HEK293 (cell line): ENCODE measurements around the gene CCNDBP1.

ENCODE experiments used
- CTCF ChIA-PET: fragments of 350-600 bp; formaldehyde crosslinking; extraction: SDS; loops from one replicate; lab custom pipeline; 2021; ENCODE audit warnings: antibody characterized with exemption; lab: Yijun Ruan, JAX
- POLR2A ChIA-PET: fragments of 300-600 bp; formaldehyde crosslinking; extraction: SDS; loops from one replicate; lab custom pipeline; 2020; ENCODE audit warnings: antibody characterized with exemption, inconsistent platforms; lab: Yijun Ruan, JAX
- H3K27ac ChIP-seq: fragments of 200-500 bp; sonication (Bioruptor generic); 2 replicates; pipeline ENCODE4 v1.5.1; 2014; ENCODE audit warnings: low read depth, low read length, control low read depth, inconsistent platforms; ENCODE audit errors: extremely low read depth
- H3K36me3 ChIP-seq, 2 experiments: fragments of 200-500 bp in 1 of 2; sonication (Bioruptor generic) in 1 of 2; 1 replicate in 1 of 2; 2 replicates in 1 of 2; pipeline ENCODE4 v1.5.1; 2014 to 2017; ENCODE audit warnings: inconsistent platforms in 2 of 2, low read length in 2 of 2; ENCODE audit not compliant: control insufficient read depth in 2 of 2, insufficient read depth in 1 of 2
- H3K4me1 ChIP-seq: fragments of 200-500 bp; sonication (Bioruptor generic); 2 replicates; pipeline ENCODE4 v1.5.1; 2014; ENCODE audit warnings: mild to moderate bottlenecking, low read length, inconsistent platforms; ENCODE audit not compliant: control insufficient read depth, insufficient read depth
- H3K4me3 ChIP-seq: 2 replicates; pipeline ENCODE4 v1.5.1; 2011; ENCODE audit warnings: low read depth, mild to moderate bottlenecking, control low read depth, low read length, moderate library complexity
- H3K9me3 ChIP-seq: fragments of 200-500 bp; sonication (Bioruptor generic); 2 replicates; pipeline ENCODE4 v1.5.1; 2014; ENCODE audit warnings: low read depth, low read length, inconsistent platforms; ENCODE audit not compliant: control insufficient read depth, insufficient read depth
- GLI4 ChIP-seq: fragments of 450-650 bp; formaldehyde crosslinking; IDR thresholded peaks from 2 replicates; pipeline ENCODE4 v1.5.1; 2016; ENCODE audit warnings: missing biosample characterization, missing genetic modification characterization
- KLF1 ChIP-seq: fragments of 450-650 bp; formaldehyde crosslinking; IDR thresholded peaks from 2 replicates; pipeline ENCODE4 v1.5.1; 2016; ENCODE audit warnings: missing biosample characterization, missing genetic modification characterization
- PRDM6 ChIP-seq: fragments of 450-650 bp; formaldehyde crosslinking; IDR thresholded peaks from 2 replicates; pipeline ENCODE4 v1.5.1; 2017; ENCODE audit warnings: missing biosample characterization, missing genetic modification characterization
- SP7 ChIP-seq: fragments of 450-650 bp; formaldehyde crosslinking; IDR thresholded peaks from 2 replicates; pipeline ENCODE4 v1.5.1; 2016; ENCODE audit warnings: missing biosample characterization, missing genetic modification characterization
- WT1 ChIP-seq: fragments of 450-650 bp; formaldehyde crosslinking; IDR thresholded peaks from 2 replicates; pipeline ENCODE4 v1.5.1; 2016; ENCODE audit warnings: missing biosample characterization, missing genetic modification characterization
- ZBTB17 ChIP-seq: fragments of 450-650 bp; formaldehyde crosslinking; IDR thresholded peaks from 2 replicates; pipeline ENCODE4 v1.5.1; 2016; ENCODE audit warnings: missing biosample characterization, missing genetic modification characterization
- ZBTB6 ChIP-seq: fragments of 450-650 bp; formaldehyde crosslinking; IDR thresholded peaks from 2 replicates; pipeline ENCODE4 v1.5.1; 2017; ENCODE audit warnings: missing biosample characterization, missing genetic modification characterization
- ZBTB8A ChIP-seq: fragments of 450-650 bp; formaldehyde crosslinking; IDR thresholded peaks from 2 replicates; pipeline ENCODE4 v1.5.1; 2016; ENCODE audit warnings: missing biosample characterization, missing genetic modification characterization
- ZNF174 ChIP-seq: fragments of 450-650 bp; formaldehyde crosslinking; IDR thresholded peaks from 2 replicates; pipeline ENCODE4 v1.5.0; 2017; ENCODE audit warnings: missing biosample characterization, mild to moderate bottlenecking, missing genetic modification characterization
- ZNF248 ChIP-seq: fragments of 450-650 bp; formaldehyde crosslinking; IDR thresholded peaks from 2 replicates; pipeline ENCODE4 v1.5.1; 2017; ENCODE audit warnings: missing biosample characterization, missing genetic modification characterization
- ZNF292 ChIP-seq: fragments of 450-650 bp; formaldehyde crosslinking; IDR thresholded peaks from 2 replicates; pipeline ENCODE4 v1.5.1; 2016; ENCODE audit warnings: low read depth, missing biosample characterization, missing genetic modification characterization, borderline replicate concordance
- ZNF324 ChIP-seq: fragments of 450-650 bp; formaldehyde crosslinking; IDR thresholded peaks from 2 replicates; pipeline ENCODE4 v1.5.1; 2016; ENCODE audit warnings: missing biosample characterization, missing genetic modification characterization
- ZNF423 ChIP-seq: fragments of 450-650 bp; formaldehyde crosslinking; IDR thresholded peaks from 2 replicates; pipeline ENCODE4 v1.5.1; 2016; ENCODE audit warnings: missing biosample characterization, missing genetic modification characterization
- ZNF529 ChIP-seq: fragments of 450-650 bp; formaldehyde crosslinking; IDR thresholded peaks from 2 replicates; pipeline ENCODE4 v1.5.1; 2017; ENCODE audit warnings: missing genetic modification characterization, missing biosample characterization; ENCODE audit not compliant: insufficient replicate concordance
- ZNF561 ChIP-seq: fragments of 450-650 bp; IDR thresholded peaks from 2 replicates; pipeline ENCODE4 v1.5.1; 2018; ENCODE audit warnings: missing biosample characterization, missing genetic modification characterization, borderline replicate concordance
- ZNF596 ChIP-seq: fragments of 450-650 bp; IDR thresholded peaks from 2 replicates; pipeline ENCODE4 v1.5.0; 2018; ENCODE audit warnings: missing biosample characterization, mild to moderate bottlenecking, missing genetic modification characterization, moderate library complexity
- ZNF660 ChIP-seq: fragments of 450-650 bp; IDR thresholded peaks from 2 replicates; pipeline ENCODE4 v1.5.1; 2018; ENCODE audit warnings: missing biosample characterization, mild to moderate bottlenecking, missing genetic modification characterization
- ZNF704 ChIP-seq: fragments of 450-650 bp; formaldehyde crosslinking; IDR thresholded peaks from 2 replicates; pipeline ENCODE4 v1.5.1; 2016; ENCODE audit warnings: missing biosample characterization, missing genetic modification characterization
- ZNF76 ChIP-seq: fragments of 450-650 bp; formaldehyde crosslinking; IDR thresholded peaks from 2 replicates; pipeline ENCODE4; 2016; ENCODE audit warnings: low read depth, missing biosample characterization, missing genetic modification characterization, borderline replicate concordance
- ZSCAN16 ChIP-seq: fragments of 450-650 bp; formaldehyde crosslinking; IDR thresholded peaks from 2 replicates; pipeline ENCODE4 v1.5.1; 2016; ENCODE audit warnings: missing biosample characterization, missing genetic modification characterization

Gene CCNDBP1

GRCh38 chr15:43146184-43146583 is 39.0 kb upstream of the CCNDBP1 start (continued):
- no peak for TF ChIP-seq ZNF561 (tag by site-specific recombination)
- TF ChIP-seq ZBTB6 (tag by site-specific recombination) = no peak
- no peak for TF ChIP-seq ZNF660 (tag by site-specific recombination)
- no peak for TF ChIP-seq ZBTB17 (tag by site-specific recombination)
- no peak for TF ChIP-seq ZNF324 (tag by site-specific recombination)

GRCh38 chr15:43150191-43150929 is 34.8 kb upstream of the CCNDBP1 start:
- POLR2A ChIA-PET = no interaction called here
- CTCF ChIA-PET = interaction anchor here (0.8 kb wide), 1 partner anchor 10 kb away, joined by 3 read pairs; no protein-coding TSS in a partner anchor
- no peak for TF ChIP-seq ZNF174
- 0 out of 2 replicates have a peak, but pooled peaks have one; percentile 2 for TF ChIP-seq SP7 (tag by site-specific recombination)
- TF ChIP-seq ZNF292 (tag by site-specific recombination) = no peak
- Histone ChIP-seq H3K4me1 (no peaks in the 10 kb centered on the region), H3K9me3 (no peaks in the 10 kb centered on the region), H3K27ac (no peak overlapping the region), H3K4me3 (no peak overlapping the region), H3K36me3 (peaks cover 23 to 62% of the 10 kb centered on the region in 2 experiments)

- Histone ChIP-seq H3K27ac (no peak overlapping the region), H3K9me3 (no peaks in the 10 kb centered on the region)
- TF ChIP-seq WT1 (tag by site-specific recombination) (no peak), ZNF76 (tag by site-specific recombination) (no peak), ZSCAN16 (tag by site-specific recombination) (no peak), ZNF423 (tag by site-specific recombination) (no peak), ZNF529 (tag by site-specific recombination) (no peak), ZBTB8A (tag by site-specific recombination) (no peak), ZNF248 (tag by site-specific recombination) (no peak), KLF1 (no peak), ZNF596 (tag by site-specific recombination) (no peak), ZNF704 (no peak), ZBTB17 (tag by site-specific recombination) (no peak), GLI4 (tag by site-specific recombination) (no peak), PRDM6 (no peak)
- TF ChIP-seq, all 188 proteins: peak for 0
- ChIA-PET POLR2A (no interaction called here), CTCF (interaction anchor here (0.8 to 1.3 kb wide), 3 partner anchors 11 to 52 kb away, joined by 3 to 4 read pairs (median 3); no protein-coding TSS in a partner anchor)
- Histone ChIP-seq H3K36me3 (peaks cover 29 to 60% of the 10 kb centered on the region in 2 experiments), H3K4me3 (no peak overlapping the region), H3K4me1 (no peaks in the 10 kb centered on the region)
Observed at GRCh38 chr15:43151688-43152087, 33.5 kb upstream of the CCNDBP1 start.
